ENCODE results near the gene ATIC. TPM values are rescaled to one million over a fixed set of nuclear protein-coding genes. Genes with fewer than 3 reads are reported as not detected.

ATIC gene
- total and polyA plus RNA-seq, 4 donors, result 44.3 to 180 (median 75.9) TPM

DNA sequence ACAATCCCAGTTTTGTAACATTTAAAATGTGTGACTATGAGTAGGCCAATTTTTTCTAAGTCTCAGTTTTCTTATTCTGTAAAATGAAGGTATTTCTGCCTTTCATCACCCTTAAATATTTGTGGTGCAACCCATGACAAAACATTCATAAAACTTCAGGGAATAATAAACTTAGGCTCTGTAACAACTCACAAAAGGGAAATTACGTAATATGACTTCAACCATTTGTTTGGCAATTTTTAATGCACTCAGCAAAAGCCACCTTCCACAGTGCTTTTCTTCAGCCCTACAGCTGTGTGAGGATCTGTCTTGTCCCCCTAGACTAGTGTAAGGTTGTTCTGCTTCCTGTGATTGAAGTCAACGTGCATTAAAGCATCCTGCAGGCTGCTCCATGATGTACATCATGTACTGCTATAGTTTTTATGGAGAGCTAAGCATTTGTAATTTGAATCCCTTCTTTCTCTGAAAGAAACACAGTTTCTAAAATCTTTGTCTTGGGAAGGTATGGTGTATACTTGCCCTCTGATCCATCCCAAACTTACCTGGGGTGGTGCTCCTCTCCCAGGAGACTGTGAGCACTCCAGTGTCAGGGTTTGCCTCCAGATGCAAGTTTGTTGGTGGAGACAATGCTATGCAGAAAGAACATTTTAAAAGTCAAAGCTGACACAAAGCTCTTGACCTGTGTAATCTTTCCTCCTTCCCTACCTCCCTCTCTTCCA, 84.9 kb downstream of the ATIC start:
- Histone ChIP-seq H3K9me3 (ENCODE audit: control insufficient read depth in 4 of 4, insufficient read depth in 3 of 4, low read length in 3 of 4) (no peaks in the 10 kb centered on the region), H3K4me3 (no peak overlapping the region), H3K27me3 (ENCODE audit: control insufficient read depth in 3 of 3, insufficient read depth in 3 of 3, low read length in 2 of 3) (no peaks in the 10 kb centered on the region), H3K4me1 (ENCODE audit: control insufficient read depth in 5 of 5, insufficient read depth in 5 of 5, low read length in 5 of 5) (peaks cover 0 to 3% (median 0%) of the 10 kb centered on the region in 5 donors), H3K27ac (ENCODE audit: low read depth in 1 of 2, low read length in 1 of 2) (no peak overlapping the region), H3K36me3 (ENCODE audit: control insufficient read depth in 4 of 4, insufficient read depth in 4 of 4, low read length in 4 of 4) (peaks cover 2 to 83% (median 42%) of the 10 kb centered on the region in 4 donors), H3K9ac (ENCODE audit: insufficient read depth in 1 of 2, low read length in 2 of 2) (no peak overlapping the region)
- ATAC-seq (ENCODE audit: insufficient read depth, low FRiP score), result no peak
- no peak for TF ChIP-seq CTCF (IDR thresholded peaks at IDR 0.05; ENCODE audit: control extremely low read depth, extremely low read depth)
- 16 to 41% methylated on average over 2 of the region's 2 CpGs for WGBS, 2 donors
- DNase-seq, result peak in 1 of 3 donors; percentile 30

GRCh38 chr2:215397632-215398341, 85.9 kb downstream of the ATIC start:
- Histone ChIP-seq H3K9ac (ENCODE audit: insufficient read depth in 1 of 2, low read length in 2 of 2) (no peak overlapping the region), H3K9me3 (ENCODE audit: control insufficient read depth in 4 of 4, insufficient read depth in 3 of 4, low read length in 3 of 4) (no peaks in the 10 kb centered on the region), H3K27me3 (ENCODE audit: control insufficient read depth in 3 of 3, insufficient read depth in 3 of 3, low read length in 2 of 3) (no peaks in the 10 kb centered on the region), H3K27ac (ENCODE audit: low read depth in 1 of 2, low read length in 1 of 2) (no peak overlapping the region), H3K36me3 (ENCODE audit: control insufficient read depth in 4 of 4, insufficient read depth in 4 of 4, low read length in 4 of 4) (peaks cover 3 to 78% (median 40%) of the 10 kb centered on the region in 4 donors), H3K4me3 (no peak overlapping the region), H3K4me1 (ENCODE audit: control insufficient read depth in 5 of 5, insufficient read depth in 5 of 5, low read length in 5 of 5) (peaks cover 0 to 3% (median 0%) of the 10 kb centered on the region in 5 donors)
- peak in 2 of 3 donors; percentile 32 to 40 for DNase-seq
- ATAC-seq (ENCODE audit: insufficient read depth, low FRiP score), result peak; percentile 33
- TF ChIP-seq CTCF (IDR thresholded peaks at IDR 0.05; ENCODE audit: control extremely low read depth, extremely low read depth), result no peak
- 52 to 69% methylated on average over 9 of the region's 9 CpGs for WGBS, 2 donors

- 93 to 96% methylated on average over 3 of the region's 3 CpGs for WGBS, 2 donors
- peaks cover 2 to 78% (median 37%) of the 10 kb centered on the region in 4 donors for H3K36me3 ChIP-seq (ENCODE audit: control insufficient read depth in 4 of 4, insufficient read depth in 4 of 4, low read length in 4 of 4)
- no peak overlapping the region for H3K4me3 ChIP-seq
- no peak for TF ChIP-seq CTCF (IDR thresholded peaks at IDR 0.05; ENCODE audit: control extremely low read depth, extremely low read depth)
- H3K9me3 ChIP-seq (ENCODE audit: control insufficient read depth in 4 of 4, insufficient read depth in 3 of 4, low read length in 3 of 4), result no peaks in the 10 kb centered on the region
- ATAC-seq (ENCODE audit: insufficient read depth, low FRiP score), result no peak
- peaks cover 0 to 9% (median 0%) of the 10 kb centered on the region in 5 donors for H3K4me1 ChIP-seq (ENCODE audit: control insufficient read depth in 5 of 5, insufficient read depth in 5 of 5, low read length in 5 of 5)
- no peak overlapping the region for H3K27ac ChIP-seq (ENCODE audit: low read depth in 1 of 2, low read length in 1 of 2)
- no peaks in the 10 kb centered on the region for H3K27me3 ChIP-seq (ENCODE audit: control insufficient read depth in 3 of 3, insufficient read depth in 3 of 3, low read length in 2 of 3)
- no peak for DNase-seq
- no peak overlapping the region for H3K9ac ChIP-seq (ENCODE audit: insufficient read depth in 1 of 2, low read length in 2 of 2)
Measured at GRCh38 chr2:215399067-215399716, 87.3 kb downstream of the ATIC start.

Other genes starting within 250 kb of the ATIC start
- gene ABCA12, start 173.4 kb upstream of the ATIC start, total RNA-seq, result 1 to 10 TPM in 1 of 2 donors, under 1 TPM in 1; 0.28 to 2.2 TPM
- under 1 TPM; 0.06 to 0.10 TPM for gene ABCA12, start 173.4 kb upstream of the ATIC start, polyA plus RNA-seq
- 1,000 to 10,000 TPM; 1,129 to 1,753 TPM for gene FN1, start 124.0 kb downstream of the ATIC start, total RNA-seq
- 100 to 1,000 TPM; 339 to 739 TPM for gene FN1, start 124.0 kb downstream of the ATIC start, polyA plus RNA-seq